ENCODE measurements around the gene TRAPPC2.

Gene TRAPPC2

GRCh38 chrX:13759152-13759718, 24.8 kb upstream of the TRAPPC2 start:
- peak; percentile 82 to 86 for ATAC-seq (replicated peaks)
- no peaks in the 10 kb centered on the region for H3K9me3 Mint-ChIP-seq
- peaks cover 13 to 32% of the 10 kb centered on the region in 2 donors for H3K36me3 Mint-ChIP-seq
- H3K27me3 Mint-ChIP-seq: no peaks in the 10 kb centered on the region
- H3K4me1 Mint-ChIP-seq: peaks cover 17 to 18% of the 10 kb centered on the region in 2 donors
- H3K4me3 Mint-ChIP-seq: peak overlapping the region in 1 of 2 donors; percentile 0
- DNase-seq: no peak
- peak overlapping the region; percentile 0 for H3K27ac Mint-ChIP-seq

GRCh38 chrX:13756381-13756780, 22.0 kb upstream of the TRAPPC2 start:
- Mint-ChIP-seq H3K27ac (no peak overlapping the region), H3K9me3 (no peaks in the 10 kb centered on the region), H3K4me1 (peaks cover 25% of the 10 kb centered on the region in 2 donors), H3K36me3 (peaks cover 21 to 37% of the 10 kb centered on the region in 2 donors), H3K27me3 (no peaks in the 10 kb centered on the region), H3K4me3 (no peak overlapping the region)
- no peak for ATAC-seq (replicated peaks)
- DNase-seq: no peak

GRCh38 chrX:13755254-13755653, 20.8 kb upstream of the TRAPPC2 start:
- H3K36me3 Mint-ChIP-seq: peaks cover 15 to 27% of the 10 kb centered on the region in 2 donors
- H3K27ac Mint-ChIP-seq: no peak overlapping the region
- H3K9me3 Mint-ChIP-seq: no peaks in the 10 kb centered on the region
- DNase-seq: no peak
- ATAC-seq (replicated peaks): no peak
- peaks cover 26 to 28% of the 10 kb centered on the region in 2 donors for H3K4me1 Mint-ChIP-seq
- no peak overlapping the region for H3K4me3 Mint-ChIP-seq
- no peaks in the 10 kb centered on the region for H3K27me3 Mint-ChIP-seq

- H3K27me3 Mint-ChIP-seq: no peaks in the 10 kb centered on the region
- DNase-seq (no peak), ATAC-seq (replicated peaks) (no peak)
- H3K4me3 Mint-ChIP-seq: no peak overlapping the region
- peaks cover 26 to 30% of the 10 kb centered on the region in 2 donors for H3K4me1 Mint-ChIP-seq
- H3K27ac Mint-ChIP-seq: no peak overlapping the region
- no peaks in the 10 kb centered on the region for H3K9me3 Mint-ChIP-seq
- peaks cover 15 to 27% of the 10 kb centered on the region in 2 donors for H3K36me3 Mint-ChIP-seq
These were observed 20.3 kb upstream of the TRAPPC2 start for GRCh38 chrX:13754765-13755164.

- Mint-ChIP-seq H3K4me3 (peak overlapping the region in 1 of 2 donors; percentile 5), H3K27ac (peak overlapping the region; percentile 20), H3K9me3 (no peaks in the 10 kb centered on the region), H3K4me1 (peaks cover 22 to 24% of the 10 kb centered on the region in 2 donors), H3K36me3 (peaks cover 11 to 34% of the 10 kb centered on the region in 2 donors), H3K27me3 (no peaks in the 10 kb centered on the region)
- DNase-seq (peak; percentile 21), ATAC-seq (replicated peaks) (peak; percentile 64 to 82)
These were observed 18.2 kb upstream of the TRAPPC2 start for GRCh38 chrX:13752646-13753045.

- ATAC-seq (replicated peaks): no peak
- Mint-ChIP-seq H3K4me1 (peaks cover 26 to 28% of the 10 kb centered on the region in 2 donors), H3K27me3 (no peaks in the 10 kb centered on the region), H3K4me3 (no peak overlapping the region), H3K9me3 (no peaks in the 10 kb centered on the region), H3K27ac (no peak overlapping the region), H3K36me3 (peaks cover 14 to 37% of the 10 kb centered on the region in 2 donors)
- DNase-seq: no peak
These were observed 17.7 kb upstream of the TRAPPC2 start for GRCh38 chrX:13752141-13752540.

- Mint-ChIP-seq H3K27me3 (no peaks in the 10 kb centered on the region), H3K4me1 (peaks cover 24 to 28% of the 10 kb centered on the region in 2 donors), H3K4me3 (no peak overlapping the region), H3K27ac (no peak overlapping the region), H3K36me3 (peaks cover 11 to 45% of the 10 kb centered on the region in 2 donors), H3K9me3 (no peaks in the 10 kb centered on the region)
- ATAC-seq (replicated peaks): peak; percentile 59 to 78
- DNase-seq: no peak
These were observed 16.4 kb upstream of the TRAPPC2 start for GRCh38 chrX:13750812-13751211.

- Mint-ChIP-seq H3K27ac (no peak overlapping the region), H3K4me1 (peaks cover 21 to 28% of the 10 kb centered on the region in 2 donors), H3K36me3 (peaks cover 11 to 50% of the 10 kb centered on the region in 2 donors), H3K4me3 (no peak overlapping the region), H3K9me3 (no peaks in the 10 kb centered on the region), H3K27me3 (no peaks in the 10 kb centered on the region)
- DNase-seq: no peak
- peak; percentile 42 to 67 for ATAC-seq (replicated peaks)
These were observed 15.8 kb upstream of the TRAPPC2 start for GRCh38 chrX:13750204-13750603.

- no peak overlapping the region for H3K4me3 Mint-ChIP-seq
- no peak overlapping the region for H3K27ac Mint-ChIP-seq
- peaks cover 11 to 62% of the 10 kb centered on the region in 2 donors for H3K36me3 Mint-ChIP-seq
- H3K4me1 Mint-ChIP-seq: peaks cover 27 to 34% of the 10 kb centered on the region in 2 donors
- no peaks in the 10 kb centered on the region for H3K9me3 Mint-ChIP-seq
- no peak for ATAC-seq (replicated peaks)
- DNase-seq: no peak
- H3K27me3 Mint-ChIP-seq: no peaks in the 10 kb centered on the region
These were observed 14.1 kb upstream of the TRAPPC2 start for GRCh38 chrX:13748486-13748885.

- no peaks in the 10 kb centered on the region for H3K27me3 Mint-ChIP-seq
- H3K36me3 Mint-ChIP-seq: peaks cover 7 to 57% of the 10 kb centered on the region in 2 donors
- DNase-seq (no peak), ATAC-seq (replicated peaks) (no peak)
- H3K4me3 Mint-ChIP-seq: no peak overlapping the region
- H3K9me3 Mint-ChIP-seq: no peaks in the 10 kb centered on the region
- no peak overlapping the region for H3K27ac Mint-ChIP-seq
- peaks cover 23 to 29% of the 10 kb centered on the region in 2 donors for H3K4me1 Mint-ChIP-seq
These were observed 13.4 kb upstream of the TRAPPC2 start for GRCh38 chrX:13747836-13748235.

- peak; percentile 40 for DNase-seq
- Mint-ChIP-seq H3K9me3 (no peaks in the 10 kb centered on the region), H3K4me3 (peak overlapping the region; percentile 68 to 78), H3K4me1 (peaks cover 25 to 28% of the 10 kb centered on the region in 2 donors), H3K27me3 (no peaks in the 10 kb centered on the region), H3K36me3 (peaks cover 10 to 49% of the 10 kb centered on the region in 2 donors), H3K27ac (peak overlapping the region; percentile 83)
- ATAC-seq (replicated peaks): peak; percentile 95 to 97
These were observed 8.2 kb upstream of the TRAPPC2 start for GRCh38 chrX:13742397-13743176.

GRCh38 chrX:13741695-13742094, 7.3 kb upstream of the TRAPPC2 start:
- Mint-ChIP-seq H3K4me1 (peaks cover 20 to 24% of the 10 kb centered on the region in 2 donors), H3K9me3 (no peaks in the 10 kb centered on the region), H3K36me3 (peaks cover 6 to 43% of the 10 kb centered on the region in 2 donors), H3K4me3 (peak overlapping the region; percentile 39 to 78), H3K27ac (peak overlapping the region; percentile 83), H3K27me3 (no peaks in the 10 kb centered on the region)
- no peak for DNase-seq
- ATAC-seq (replicated peaks): no peak

GRCh38 chrX:13733506-13733905, 914 bp downstream of the TRAPPC2 start:
- no peak for ATAC-seq (replicated peaks)
- Mint-ChIP-seq H3K4me1 (peaks cover 26 to 29% of the 10 kb centered on the region in 2 donors), H3K27me3 (no peaks in the 10 kb centered on the region), H3K27ac (peak overlapping the region; percentile 97), H3K9me3 (no peaks in the 10 kb centered on the region), H3K36me3 (peaks cover 11 to 28% of the 10 kb centered on the region in 2 donors), H3K4me3 (peak overlapping the region; percentile 94 to 95)
- DNase-seq: no peak

GRCh38 chrX:13732246-13733067, 2.0 kb downstream of the TRAPPC2 start:
- Mint-ChIP-seq H3K9me3 (no peaks in the 10 kb centered on the region), H3K4me3 (peak overlapping the region in 1 of 2 donors; percentile 4), H3K4me1 (peaks cover 29 to 36% of the 10 kb centered on the region in 2 donors), H3K27ac (no peak overlapping the region), H3K27me3 (peaks cover 0 to 3% of the 10 kb centered on the region in 2 donors), H3K36me3 (peaks cover 14 to 38% of the 10 kb centered on the region in 2 donors)
- no peak for DNase-seq
- ATAC-seq (replicated peaks): no peak
